Stimulated activated CD8-positive, alpha-beta memory T cell treated with anti-CD3 and anti-CD28 coated beads, Interleukin-7, amount 100 ng/mL, for 48 hours (primary cell): ENCODE data around the gene TOLLIP.

Source experiments
- DNase-seq, 2 donors: peaks; one replicate each; pipeline ENCODE4 v3.0.0-alpha.2; 2020; ENCODE audit warnings: low read depth in 1 of 2; ENCODE audit errors: extremely low read depth in 1 of 2

The TOLLIP gene

DNA sequence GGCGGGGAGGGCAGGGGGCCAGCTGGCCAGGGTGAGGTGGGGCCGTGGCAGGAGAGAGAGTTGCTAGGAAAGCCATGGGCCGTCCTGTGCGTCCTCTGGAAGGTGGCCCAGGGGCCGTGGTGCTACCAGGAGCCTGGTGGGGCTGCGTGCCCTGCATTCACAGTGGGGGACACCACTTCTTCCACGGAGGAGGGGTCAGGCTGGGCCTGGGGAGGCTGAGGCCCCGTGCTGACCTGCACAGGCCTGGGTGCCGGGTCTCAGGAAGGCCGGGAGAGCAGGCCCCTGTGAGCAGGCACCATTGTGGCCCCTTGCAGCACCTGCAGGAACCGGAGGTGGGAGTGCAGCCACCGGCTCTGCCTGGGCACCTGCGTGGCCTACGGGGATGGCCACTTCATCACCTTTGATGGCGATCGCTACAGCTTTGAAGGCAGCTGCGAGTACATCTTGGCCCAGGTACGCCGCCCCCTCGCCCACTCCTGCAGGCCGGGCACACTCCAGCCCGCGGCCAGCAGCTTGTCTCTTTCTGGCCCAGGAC lies 74.6 kb downstream of the TOLLIP start:
- DNase-seq: no peak

DNA sequence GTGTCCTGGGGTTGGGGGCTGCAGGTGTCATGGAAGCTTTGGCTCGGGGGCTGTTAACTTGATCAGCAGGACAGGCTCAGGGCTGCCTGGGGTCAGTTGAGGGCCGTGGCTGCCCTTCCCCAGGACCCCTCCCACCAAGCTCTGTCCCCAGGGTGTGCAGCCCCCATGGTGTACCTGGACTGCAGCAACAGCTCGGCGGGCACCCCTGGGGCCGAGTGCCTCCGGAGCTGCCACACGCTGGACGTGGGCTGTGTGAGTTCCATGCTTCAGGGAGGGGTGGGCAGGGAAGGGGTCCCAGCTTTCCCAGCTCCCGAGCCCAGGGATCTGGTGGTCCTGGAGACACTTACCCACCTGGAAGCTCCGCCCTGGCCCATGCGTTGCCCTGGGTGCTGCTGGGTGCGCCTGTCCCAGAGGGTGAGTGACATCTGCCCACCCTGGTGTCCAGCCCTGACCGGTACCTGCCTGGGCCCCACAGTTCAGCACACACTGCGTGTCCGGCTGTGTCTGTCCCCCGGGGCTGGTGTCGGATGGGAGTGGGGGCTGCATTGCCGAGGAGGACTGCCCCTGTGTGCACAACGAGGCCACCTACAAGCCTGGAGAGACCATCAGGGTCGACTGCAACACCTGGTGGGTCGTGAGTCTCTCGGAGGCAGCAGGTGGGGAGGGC lies 75.2 kb downstream of the TOLLIP start:
- no peak for DNase-seq

DNA sequence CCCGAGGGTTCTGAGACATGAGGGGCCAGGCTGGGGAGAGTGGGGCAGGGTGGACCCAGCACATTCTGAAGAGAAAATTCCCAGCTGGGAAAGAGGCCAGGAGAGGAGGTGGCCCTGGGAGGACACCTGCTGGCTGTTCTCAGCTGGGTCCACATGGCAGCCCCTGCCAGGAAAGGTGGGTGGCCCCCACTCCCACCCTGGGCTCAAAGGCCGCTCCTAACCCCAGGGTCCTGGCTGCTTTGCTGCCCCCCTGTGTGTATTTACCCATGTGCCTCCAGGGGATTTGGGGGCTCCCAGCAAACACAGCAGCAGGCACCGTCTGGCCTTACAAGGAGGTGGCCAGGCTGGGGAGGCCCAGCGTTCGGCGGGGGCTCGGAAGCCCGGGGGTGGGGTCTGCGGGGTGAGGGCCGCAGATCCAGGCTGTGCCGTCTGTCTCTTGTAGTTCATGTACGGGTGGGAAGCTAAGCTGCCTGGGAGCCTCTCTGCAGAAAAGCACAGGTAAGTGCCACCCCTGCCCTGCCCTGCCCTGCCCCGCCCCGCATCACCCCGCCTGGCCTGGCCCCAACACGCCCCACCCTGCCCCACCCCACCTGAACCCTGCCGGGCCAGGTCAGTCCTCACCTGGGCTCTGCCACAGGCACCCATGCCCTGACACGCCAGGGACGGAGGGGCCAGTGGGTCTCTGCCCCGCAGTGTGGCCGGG lies 75.9 kb downstream of the TOLLIP start:
- DNase-seq: no peak

DNA sequence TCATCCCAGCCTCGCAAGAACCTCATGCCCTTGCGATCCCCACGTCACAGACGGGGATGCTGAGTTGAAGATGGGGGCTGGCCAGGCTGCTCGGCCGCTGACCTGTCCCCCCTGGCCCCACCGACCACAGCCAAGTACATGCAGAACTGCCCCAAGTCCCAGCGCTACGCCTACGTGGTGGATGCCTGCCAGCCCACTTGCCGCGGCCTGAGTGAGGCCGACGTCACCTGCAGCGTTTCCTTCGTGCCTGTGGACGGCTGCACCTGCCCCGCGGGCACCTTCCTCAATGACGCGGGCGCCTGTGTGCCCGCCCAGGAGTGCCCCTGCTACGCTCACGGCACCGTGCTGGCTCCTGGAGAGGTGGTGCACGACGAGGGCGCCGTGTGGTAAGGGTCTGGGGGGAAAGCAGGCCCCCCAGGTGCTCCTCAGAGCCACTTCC lies 76.5 kb downstream of the TOLLIP start:
- no peak for DNase-seq

DNA sequence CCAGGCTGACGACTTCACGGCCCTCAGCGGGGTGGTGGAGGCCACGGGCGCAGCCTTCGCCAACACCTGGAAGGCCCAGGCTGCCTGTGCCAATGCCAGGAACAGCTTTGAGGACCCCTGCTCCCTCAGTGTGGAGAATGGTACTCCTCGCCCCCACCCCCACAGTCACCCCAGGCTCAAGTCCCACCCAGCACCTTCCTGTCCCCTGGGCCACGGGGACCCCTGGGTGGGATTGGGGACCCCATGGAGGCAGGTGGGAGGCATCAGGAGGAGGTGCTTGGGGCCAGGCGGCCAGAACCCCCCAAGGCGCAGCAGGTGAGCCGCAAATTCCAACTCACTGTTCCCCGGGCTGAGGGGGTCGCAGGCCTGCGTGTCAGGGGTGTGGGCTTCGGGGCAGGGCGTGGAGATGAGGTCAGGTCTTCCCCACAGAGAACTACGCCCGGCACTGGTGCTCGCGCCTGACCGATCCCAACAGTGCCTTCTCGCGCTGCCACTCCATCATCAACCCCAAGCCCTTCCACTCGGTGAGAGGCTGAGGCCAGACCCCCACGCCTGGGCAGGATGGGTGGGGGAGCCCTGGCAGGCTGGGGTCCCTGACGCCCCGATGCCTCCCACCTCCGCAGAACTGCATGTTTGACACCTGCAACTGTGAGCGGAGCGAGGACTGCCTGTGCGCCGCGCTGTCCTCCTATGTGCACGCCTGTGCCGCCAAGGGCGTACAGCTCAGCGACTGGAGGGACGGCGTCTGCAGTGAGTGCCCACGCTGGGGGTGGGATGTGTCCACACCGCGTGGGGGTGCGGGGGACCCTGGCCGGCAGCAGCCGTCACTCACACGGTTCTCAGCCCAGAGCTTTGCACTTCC lies 77.2 kb downstream of the TOLLIP start:
- DNase-seq: no peak

DNA sequence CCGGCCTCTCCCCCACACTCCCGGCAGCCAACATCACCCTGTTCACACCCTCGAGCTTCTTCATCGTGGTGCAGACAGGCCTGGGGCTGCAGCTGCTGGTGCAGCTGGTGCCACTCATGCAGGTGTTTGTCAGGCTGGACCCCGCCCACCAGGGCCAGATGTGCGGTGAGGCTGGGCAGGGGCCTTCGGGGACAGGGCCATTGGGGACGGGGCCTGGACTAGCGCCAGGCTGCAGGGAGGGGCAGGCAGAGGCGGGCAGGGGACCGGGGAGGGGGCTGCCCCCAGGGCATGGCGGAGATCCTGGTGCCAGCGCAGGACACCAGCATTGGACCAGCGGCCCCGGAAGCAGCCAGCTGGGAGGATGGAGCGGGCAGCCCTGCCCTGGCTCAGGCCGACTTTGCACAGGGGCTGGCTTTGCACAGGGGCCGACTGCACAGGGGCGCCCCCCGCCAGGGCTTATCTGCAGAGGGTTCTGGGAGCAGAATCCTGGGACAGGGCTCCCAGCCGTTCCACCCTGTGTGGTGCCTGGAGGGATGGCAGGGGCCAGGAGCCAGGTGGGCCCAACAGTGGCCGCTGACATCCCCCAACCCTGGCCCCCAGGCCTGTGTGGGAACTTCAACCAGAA lies 77.9 kb downstream of the TOLLIP start:
- no peak for DNase-seq

DNA sequence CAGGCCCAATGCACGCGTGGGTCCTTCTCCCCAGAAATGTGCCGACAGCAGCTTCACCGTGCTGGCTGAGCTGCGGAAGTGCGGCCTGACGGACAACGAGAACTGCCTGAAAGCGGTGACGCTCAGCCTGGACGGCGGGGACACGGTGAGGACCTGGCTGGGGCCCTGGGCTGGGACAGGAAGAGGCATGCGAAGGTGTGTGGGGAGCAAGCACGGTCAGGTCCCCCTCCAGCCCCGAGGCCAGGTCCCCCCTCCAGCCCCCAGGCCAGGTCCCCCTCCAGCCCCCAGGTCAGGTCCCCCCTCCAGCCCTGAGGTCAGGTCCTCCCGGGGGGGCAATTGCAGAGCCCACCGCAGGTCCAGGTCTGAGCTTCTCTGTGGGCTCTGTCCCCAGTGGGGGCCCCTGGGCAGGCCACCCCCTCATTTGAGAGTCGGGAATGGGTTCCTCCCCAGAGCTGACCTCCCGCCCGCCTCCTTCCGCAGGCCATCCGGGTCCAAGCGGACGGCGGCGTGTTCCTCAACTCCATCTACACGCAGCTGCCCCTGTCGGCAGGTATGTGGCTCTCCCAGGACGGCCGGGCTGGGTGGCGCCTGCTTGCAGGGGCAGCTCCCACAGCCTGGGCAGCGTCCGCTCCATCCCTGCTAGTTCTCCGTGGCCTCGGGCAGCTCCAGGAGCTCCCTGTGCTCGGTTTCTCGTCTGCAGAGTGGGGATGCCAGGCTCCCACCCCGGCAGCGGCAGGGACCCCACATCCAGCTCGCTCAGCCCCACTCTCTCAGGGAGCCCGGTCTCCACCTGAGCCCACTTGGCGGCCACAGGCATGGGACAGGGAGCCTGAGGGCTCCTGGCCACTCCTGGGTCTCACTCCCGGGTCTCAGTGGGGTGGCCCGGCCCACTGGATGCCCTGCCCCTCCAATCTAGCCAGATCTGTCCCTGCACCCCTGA lies 78.7 kb downstream of the TOLLIP start:
- no peak for DNase-seq

DNA sequence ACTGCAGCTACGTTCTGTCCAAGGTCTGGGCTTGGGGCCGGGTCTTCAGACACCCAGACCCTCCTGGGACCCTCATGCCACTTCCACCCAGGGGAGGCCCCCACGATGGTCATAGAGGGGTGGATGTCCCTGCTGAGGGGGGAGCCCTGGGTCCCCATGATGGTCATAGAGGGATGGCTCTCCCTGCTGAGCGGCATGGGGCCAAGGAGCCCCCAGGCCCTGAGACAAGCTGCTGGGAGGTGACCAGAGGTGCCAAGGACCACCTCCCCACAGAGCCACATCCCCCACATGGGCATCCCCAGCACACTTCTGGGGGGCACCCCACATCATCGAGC lies 79.3 kb downstream of the TOLLIP start:
- no peak for DNase-seq

DNA sequence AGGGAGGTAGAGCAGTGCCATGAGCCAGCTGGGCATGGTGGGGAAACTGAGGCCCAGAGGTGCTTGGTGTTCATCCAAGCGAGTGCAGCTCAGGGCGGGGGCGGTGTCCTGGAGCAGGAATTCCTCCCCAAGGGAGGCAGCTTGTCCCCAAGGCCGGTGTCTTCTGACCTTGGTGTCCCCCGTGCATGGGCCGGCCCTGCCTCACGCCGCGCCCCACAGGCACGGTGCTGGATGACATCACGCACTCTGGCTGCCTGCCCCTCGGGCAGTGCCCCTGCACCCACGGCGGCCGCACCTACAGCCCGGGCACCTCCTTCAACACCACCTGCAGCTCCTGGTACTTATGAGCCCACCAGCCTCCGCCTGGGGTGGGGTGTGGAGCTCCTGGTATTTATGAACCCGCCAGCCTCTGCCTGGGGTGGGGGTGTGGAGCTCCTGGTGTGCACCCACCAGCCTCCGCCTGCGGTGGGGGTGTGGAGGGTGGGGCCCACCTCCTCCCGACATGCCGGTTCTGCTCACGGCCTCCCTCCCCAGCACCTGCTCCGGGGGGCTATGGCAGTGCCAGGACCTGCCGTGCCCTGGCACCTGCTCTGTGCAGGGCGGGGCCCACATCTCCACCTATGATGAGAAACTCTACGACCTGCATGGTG lies 79.8 kb downstream of the TOLLIP start:
- DNase-seq: no peak

DNA sequence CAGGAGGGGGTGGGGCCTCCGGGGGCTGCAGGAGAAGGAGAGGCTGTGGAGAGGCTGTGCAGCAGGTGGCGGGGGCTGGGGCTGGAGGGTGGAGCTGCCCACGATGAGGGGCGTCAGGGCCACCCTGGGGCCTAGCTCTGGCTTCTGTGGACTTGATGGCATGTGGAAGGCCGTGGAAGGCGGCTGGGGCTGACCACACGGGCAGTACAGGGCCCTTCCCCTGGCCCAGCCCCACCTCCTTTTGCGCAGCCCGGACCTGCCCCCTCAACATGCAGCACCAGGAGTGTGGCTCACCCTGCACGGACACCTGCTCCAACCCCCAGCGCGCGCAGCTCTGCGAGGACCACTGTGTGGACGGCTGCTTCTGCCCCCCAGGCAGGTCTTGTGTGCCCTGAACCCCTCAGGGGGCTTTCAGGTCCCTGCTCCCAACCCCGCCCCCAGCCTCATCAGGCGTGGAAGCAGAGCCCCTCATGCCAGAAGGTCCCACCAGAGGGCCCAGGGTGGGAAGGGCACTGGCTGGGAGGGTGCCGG lies 80.4 kb downstream of the TOLLIP start:
- DNase-seq: no peak

DNA sequence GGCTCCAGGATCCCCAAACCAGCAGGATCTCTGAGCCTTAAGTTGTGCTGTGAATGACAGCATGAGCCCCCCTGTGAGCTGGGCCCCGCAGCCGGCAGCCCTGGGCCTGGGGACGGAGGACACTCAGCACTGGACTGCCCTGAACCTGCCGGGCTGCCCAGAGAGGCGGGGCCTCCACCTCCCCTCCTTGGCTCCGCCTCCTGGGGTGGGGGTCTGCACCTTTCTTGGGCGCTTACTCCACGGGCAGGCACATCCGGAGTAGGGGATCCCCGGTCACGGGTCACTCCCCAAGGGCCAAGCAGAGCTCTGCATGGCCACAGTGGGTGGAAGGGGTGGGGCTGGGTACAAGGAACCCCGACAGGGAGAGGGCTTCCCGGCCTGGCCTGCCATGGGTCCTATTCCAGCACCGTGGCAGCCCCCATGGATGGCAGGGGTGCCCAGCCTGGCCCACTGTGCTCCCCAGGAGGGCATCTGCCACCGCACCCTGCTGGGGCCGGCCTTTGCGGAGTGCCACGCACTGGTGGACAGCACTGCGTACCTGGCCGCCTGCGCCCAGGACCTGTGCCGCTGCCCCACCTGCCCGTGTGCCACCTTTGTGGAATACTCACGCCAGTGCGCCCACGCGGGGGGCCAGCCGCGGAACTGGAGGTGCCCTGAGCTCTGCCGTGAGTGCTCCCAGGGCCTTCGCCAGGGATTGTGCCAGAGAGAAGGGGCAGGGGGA lies 81.2 kb downstream of the TOLLIP start:
- DNase-seq: no peak

DNA sequence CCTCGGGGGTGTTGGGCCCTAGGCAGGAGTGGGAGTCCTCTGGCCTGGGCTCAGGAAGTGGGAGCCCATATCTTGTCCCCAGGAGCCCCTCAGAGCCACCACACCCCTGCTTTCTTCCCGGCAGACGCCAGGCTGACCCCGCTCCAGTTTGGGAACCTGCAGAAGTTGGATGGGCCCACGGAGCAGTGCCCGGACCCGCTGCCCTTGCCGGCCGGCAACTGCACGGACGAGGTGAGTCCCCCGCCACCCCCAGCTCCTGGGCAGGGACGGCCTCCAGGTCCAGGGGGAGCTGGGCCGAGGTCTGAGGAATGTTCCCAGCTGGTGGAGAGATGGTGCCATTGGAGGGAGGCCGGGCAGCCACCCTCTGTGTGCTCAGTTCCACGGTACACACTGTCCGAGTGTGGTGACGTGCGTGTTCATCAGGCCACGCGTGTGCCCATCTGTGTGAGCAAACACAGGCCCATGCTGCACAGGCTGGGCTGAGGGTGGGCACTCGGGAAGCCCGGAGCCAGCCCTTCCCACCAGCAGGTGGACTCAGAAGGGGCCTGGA lies 81.8 kb downstream of the TOLLIP start:
- DNase-seq: no peak

DNA sequence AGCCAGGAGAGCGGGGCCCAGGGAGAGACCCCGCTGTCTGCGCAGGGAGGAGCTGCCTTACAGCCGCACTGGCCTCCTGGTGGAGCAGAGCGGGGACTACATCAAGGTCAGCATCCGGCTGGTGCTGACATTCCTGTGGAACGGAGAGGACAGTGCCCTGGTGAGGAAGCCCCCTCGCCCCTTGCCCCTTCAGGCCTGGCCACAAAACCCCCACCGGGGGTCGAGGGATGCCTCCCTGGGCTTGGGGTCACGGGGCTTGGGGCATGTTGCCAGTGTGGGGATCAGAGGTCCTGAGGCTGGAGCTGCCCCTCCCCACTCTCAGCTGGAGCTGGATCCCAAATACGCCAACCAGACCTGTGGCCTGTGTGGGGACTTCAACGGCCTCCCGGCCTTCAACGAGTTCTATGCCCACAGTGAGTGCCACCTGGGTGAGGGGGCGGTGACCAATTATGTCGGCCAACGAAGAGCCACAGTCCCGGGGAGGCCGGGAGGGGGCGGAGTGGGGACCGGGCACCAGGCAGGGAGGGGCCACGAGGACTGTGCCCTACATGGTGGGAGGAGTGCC lies 82.4 kb downstream of the TOLLIP start:
- no peak for DNase-seq

DNA sequence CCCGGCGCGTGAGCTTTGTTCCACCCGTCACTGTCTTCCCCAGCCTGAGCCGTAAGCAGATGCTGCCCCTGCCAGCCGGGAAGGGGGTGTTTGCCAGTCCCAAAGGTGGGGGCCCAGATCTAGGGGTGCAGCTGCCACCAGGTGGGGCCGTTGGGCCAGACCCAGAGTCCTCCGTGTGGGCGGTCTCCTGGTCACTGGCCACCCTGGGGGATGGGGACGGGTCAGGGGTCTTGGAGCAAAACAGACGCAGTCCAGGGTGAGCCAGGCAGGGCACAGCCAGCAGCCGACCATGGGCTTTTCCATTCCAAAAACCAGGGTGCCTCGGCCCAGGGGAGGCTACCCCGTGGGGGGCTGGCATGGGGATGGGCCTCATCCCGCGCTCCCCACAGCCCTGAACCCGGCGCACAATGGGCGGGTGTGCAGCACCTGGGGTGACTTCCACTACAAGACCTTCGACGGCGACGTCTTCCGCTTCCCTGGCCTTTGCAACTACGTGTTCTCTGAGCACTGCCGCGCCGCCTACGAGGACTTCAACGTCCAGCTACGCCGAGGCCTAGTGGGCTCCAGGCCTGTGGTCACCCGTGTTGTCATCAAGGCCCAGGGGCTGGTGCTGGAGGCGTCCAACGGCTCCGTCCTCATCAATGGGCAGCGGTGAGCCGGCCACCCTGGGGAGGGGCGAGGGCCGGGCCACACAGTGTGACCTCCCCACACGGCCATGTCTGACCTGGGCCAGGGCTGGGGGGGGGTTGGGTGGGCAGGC lies 83.0 kb downstream of the TOLLIP start:
- DNase-seq: no peak

DNA sequence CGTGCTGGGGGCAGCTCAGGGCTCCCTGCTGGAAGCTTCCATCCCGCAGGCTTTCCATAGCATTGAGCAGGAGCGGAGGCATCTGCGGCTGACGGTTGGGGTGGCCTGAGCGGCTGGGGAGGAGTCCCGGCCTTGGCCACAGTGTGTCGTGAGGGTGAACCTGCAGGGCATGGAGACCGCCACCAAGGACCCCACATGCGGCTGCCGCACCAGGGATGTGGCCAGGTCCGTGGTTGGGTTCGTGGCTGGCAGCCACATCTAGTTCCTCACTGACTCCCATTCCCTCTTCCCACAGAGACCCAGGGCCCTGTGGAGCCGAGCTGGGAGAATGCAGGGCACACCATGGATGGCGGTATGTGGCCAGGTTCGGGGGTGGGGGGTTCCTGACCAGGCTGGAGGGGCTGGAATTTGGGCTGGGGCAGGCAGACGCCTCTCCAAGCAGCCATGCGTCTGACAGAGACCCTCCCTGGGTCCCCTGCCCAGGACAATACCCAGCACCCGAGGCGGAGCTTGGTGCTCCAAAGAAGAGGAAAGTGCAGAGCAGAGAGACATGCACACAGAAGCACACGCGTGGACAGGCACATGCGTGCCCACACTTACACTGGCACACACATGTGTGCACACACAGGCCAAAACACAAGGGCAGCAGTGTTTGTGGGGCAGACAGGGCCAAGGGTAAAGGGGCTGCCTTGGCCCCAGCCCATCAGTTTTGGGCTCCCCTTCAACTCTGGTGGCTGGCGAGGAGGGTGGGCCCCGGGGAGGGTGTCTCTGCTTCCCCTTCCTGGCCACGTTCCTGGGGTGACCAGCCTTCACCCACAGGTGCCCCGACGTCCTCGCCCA lies 83.8 kb downstream of the TOLLIP start:
- DNase-seq: no peak
